GM23338 (cell line): ENCODE data around the gene CA6. TPM values are rescaled to one million over a fixed set of nuclear protein-coding genes. Genes with fewer than 3 reads are reported as not detected.

Source experiments
- ATAC-seq: fragments of 200-7000 bp; cut with Tn5 transposase; 3 replicates; pipeline ENCODE4 v1.9.1; 2020
- DNase-seq: peaks from one replicate; pipeline ENCODE4 v3.0.0-alpha.2; 2015; ENCODE audit warnings: low spot score
- H2AFZ ChIP-seq: fragments of 200-600 bp; sonication (generic); 2 replicates; pipeline ENCODE4 v1.8.0; 2016; ENCODE audit warnings: antibody characterized with exemption, mild to moderate bottlenecking, moderate library complexity
- H3F3A ChIP-seq: fragments of 200-600 bp; sonication (generic); replicated peaks from 2 replicates; pipeline ENCODE4 v1.8.0; 2017; ENCODE audit warnings: antibody characterized with exemption, mixed run types, low read depth
- H3K27ac ChIP-seq: fragments of 200-600 bp; sonication (generic); 2 replicates; pipeline ENCODE4 v1.6.1; 2016; ENCODE audit warnings: low read depth
- H3K27me3 ChIP-seq: fragments of 200-600 bp; sonication (generic); 2 replicates; pipeline ENCODE4 v1.8.0; 2016; ENCODE audit warnings: mild to moderate bottlenecking, mixed run types, moderate library complexity; ENCODE audit not compliant: insufficient read depth
- H3K36me3 ChIP-seq: fragments of 200-600 bp; sonication (generic); 2 replicates; pipeline ENCODE4 v1.8.0; 2016; ENCODE audit warnings: mild to moderate bottlenecking; ENCODE audit not compliant: insufficient read depth
- H3K4me1 ChIP-seq: fragments of 200-600 bp; sonication (generic); 2 replicates; pipeline ENCODE4 v1.8.0; 2016; ENCODE audit warnings: mild to moderate bottlenecking, moderate library complexity; ENCODE audit not compliant: insufficient read depth
- H3K4me2 ChIP-seq: fragments of 200-600 bp; sonication (generic); 2 replicates; pipeline ENCODE4 v1.7.1; 2017; ENCODE audit warnings: mixed run types
- H3K4me3 ChIP-seq: fragments of 200-600 bp; sonication (generic); 2 replicates; pipeline ENCODE4 v1.6.1; 2016; ENCODE audit warnings: mixed run types
- H3K79me2 ChIP-seq: fragments of 200-600 bp; sonication (generic); replicated peaks from 2 replicates; pipeline ENCODE4 v1.8.0; 2017; ENCODE audit warnings: mild to moderate bottlenecking; ENCODE audit not compliant: insufficient read depth
- H3K9me2 ChIP-seq: fragments of 200-600 bp; sonication (generic); 2 replicates; pipeline ENCODE4 v1.8.0; 2017; ENCODE audit not compliant: insufficient read depth
- H4K20me1 ChIP-seq: fragments of 200-600 bp; sonication (generic); replicated peaks from 2 replicates; pipeline ENCODE4 v1.8.0; 2017; ENCODE audit warnings: mild to moderate bottlenecking; ENCODE audit not compliant: insufficient read depth
- H3K27ac Mint-ChIP-seq: 2 replicates; pipeline ENCODE4 v1.8.0; 2020; ENCODE audit warnings: inconsistent platforms, mild to moderate bottlenecking, moderate library complexity, mixed read lengths
- H3K27me3 Mint-ChIP-seq: 3 replicates; pipeline ENCODE4 v1.8.0; 2022; ENCODE audit warnings: low read depth, mild to moderate bottlenecking, moderate library complexity, mixed read lengths, inconsistent platforms; ENCODE audit not compliant: insufficient read depth, poor library complexity
- H3K36me3 Mint-ChIP-seq: 3 replicates; pipeline ENCODE4 v1.8.0; 2021; ENCODE audit warnings: low read depth, mild to moderate bottlenecking, inconsistent platforms, moderate library complexity, mixed read lengths
- H3K4me1 Mint-ChIP-seq: 3 replicates; pipeline ENCODE4 v1.8.0; 2020; ENCODE audit warnings: mild to moderate bottlenecking, inconsistent platforms, mixed read lengths
- H3K4me3 Mint-ChIP-seq: 3 replicates; pipeline ENCODE4 v1.8.0; 2021; ENCODE audit warnings: moderate library complexity, mild to moderate bottlenecking, inconsistent platforms, mixed read lengths
- H3K9me3 Mint-ChIP-seq: 3 replicates; pipeline ENCODE4 v1.8.0; 2020; ENCODE audit warnings: moderate library complexity, mild to moderate bottlenecking, inconsistent platforms, mixed read lengths
- CREB1 ChIP-seq: fragments of 250-450 bp; sonication (Bioruptor Pico); IDR thresholded peaks from 2 replicates; pipeline ENCODE4 v1.5.0; 2020; ENCODE audit warnings: low read depth, mild to moderate bottlenecking, moderate library complexity
- CTCF ChIP-seq, 2 experiments: fragments of 200-600 bp in 1 of 2; sonication (generic) in 1 of 2; conservative IDR thresholded peaks; 2 replicates each; pipeline versions ENCODE4 v1.5.1 to v1.6.1; 2016 to 2017; ENCODE audit warnings: antibody characterized with exemption in 2 of 2, low read depth in 2 of 2, mild to moderate bottlenecking in 2 of 2, moderate library complexity in 1 of 2
- EZH2phosphoT487 ChIP-seq: fragments of 200-600 bp; sonication (generic); IDR thresholded peaks from one replicate; pipeline ENCODE4 v1.8.1; 2018; ENCODE audit warnings: antibody characterized with exemption; ENCODE audit not compliant: unreplicated experiment
- NANOG ChIP-seq: IDR thresholded peaks from 2 replicates; pipeline ENCODE4 v1.6.1; 2016; ENCODE audit warnings: antibody characterized with exemption, borderline replicate concordance
- REST ChIP-seq: IDR thresholded peaks from one replicate; pipeline ENCODE4 v1.6.1; 2018; ENCODE audit warnings: antibody characterized with exemption; ENCODE audit not compliant: unreplicated experiment
- ZNF114 ChIP-seq: fragments of 250-450 bp; sonication (Bioruptor Pico); IDR thresholded peaks from 2 replicates; pipeline ENCODE4 v1.5.0; 2020; ENCODE audit warnings: mild to moderate bottlenecking, moderate library complexity
- ZNF331 ChIP-seq: fragments of 250-450 bp; sonication (Bioruptor Pico); IDR thresholded peaks from 2 replicates; pipeline ENCODE4 v1.5.0; 2020; ENCODE audit warnings: low read depth, mild to moderate bottlenecking, moderate library complexity
- ZNF462 ChIP-seq: fragments of 250-450 bp; sonication (Bioruptor Pico); IDR thresholded peaks from 2 replicates; pipeline ENCODE4 v1.5.0; 2020; ENCODE audit warnings: mild to moderate bottlenecking, moderate library complexity
- polyA plus RNA-seq: library from polyadenylated mRNA; unstranded; fragments of >200 nt; fragmentation: Nextera tagmentation; extraction: Ambion mirVana; gene quantifications from 2 replicates; pipeline ENCODE4 v1.2.1, GENCODE V29; 2016
- total RNA-seq: library from RNA; depleted of rRNA; stranded (reverse); fragments of >200 nt; shearing (Covaris generic); gene quantifications from 2 replicates; pipeline ENCODE4 v1.2.3, GENCODE V29; 2014

CA6 gene
- total and polyA plus RNA-seq, 2 experiments from 2014 or later, result not detected

GRCh38 chr1:9006956-9007615 is 61.4 kb downstream of the CA6 start (continued):
- TF ChIP-seq ZNF462, result no peak
- TF ChIP-seq ZNF114, result no peak
- TF ChIP-seq EZH2phosphoT487, result no peak
- TF ChIP-seq NANOG, result no peak
- no peak for TF ChIP-seq CREB1 (CRISPR knock-in tag)

- Histone ChIP-seq H3K27me3 (no peaks in the 10 kb centered on the region; the same call in 1 of the 2 replicates), H3K36me3 (no peaks in the 10 kb centered on the region), H4K20me1 (no peaks in the 10 kb centered on the region), H3F3A (no peaks in the 10 kb centered on the region), H3K4me3 (no peak overlapping the region), H2AFZ (no peak overlapping the region), H3K4me1 (no peaks in the 10 kb centered on the region), H3K9me2 (no peaks in the 10 kb centered on the region), H3K27ac (no peak overlapping the region), H3K4me2 (no peak overlapping the region), H3K79me2 (no peaks in the 10 kb centered on the region)
- peaks cover 7% of the 10 kb centered on the region for H3K4me1 Mint-ChIP-seq
- no peak overlapping the region for H3K27ac Mint-ChIP-seq
- H3K9me3 Mint-ChIP-seq, result no peaks in the 10 kb centered on the region; the same call in 2 of the 3 replicates
- no peak overlapping the region for H3K4me3 Mint-ChIP-seq
- DNase-seq (no peak), ATAC-seq (no peak)
- TF ChIP-seq ZNF331 (CRISPR knock-in tag) (no peak), REST (no peak), ZNF114 (no peak), CTCF (conservative IDR thresholded peaks at IDR 0.05; ENCODE audit: low read depth in 2 of 2) (no peak)
- no peaks in the 10 kb centered on the region for H3K36me3 Mint-ChIP-seq
- peaks cover 13% of the 10 kb centered on the region for H3K27me3 Mint-ChIP-seq
These were observed 62.6 kb downstream of the CA6 start for GRCh38 chr1:9008236-9008635.
